ENCODE measurements around the gene PTPRD. TPM values are rescaled to one million over a fixed set of nuclear protein-coding genes. Genes with fewer than 3 reads are reported as not detected.

Gene PTPRD
- total and polyA plus RNA-seq, 2 donors (not counting 1 experiment from before 2014, with no cell fraction given): not detected

DNA sequence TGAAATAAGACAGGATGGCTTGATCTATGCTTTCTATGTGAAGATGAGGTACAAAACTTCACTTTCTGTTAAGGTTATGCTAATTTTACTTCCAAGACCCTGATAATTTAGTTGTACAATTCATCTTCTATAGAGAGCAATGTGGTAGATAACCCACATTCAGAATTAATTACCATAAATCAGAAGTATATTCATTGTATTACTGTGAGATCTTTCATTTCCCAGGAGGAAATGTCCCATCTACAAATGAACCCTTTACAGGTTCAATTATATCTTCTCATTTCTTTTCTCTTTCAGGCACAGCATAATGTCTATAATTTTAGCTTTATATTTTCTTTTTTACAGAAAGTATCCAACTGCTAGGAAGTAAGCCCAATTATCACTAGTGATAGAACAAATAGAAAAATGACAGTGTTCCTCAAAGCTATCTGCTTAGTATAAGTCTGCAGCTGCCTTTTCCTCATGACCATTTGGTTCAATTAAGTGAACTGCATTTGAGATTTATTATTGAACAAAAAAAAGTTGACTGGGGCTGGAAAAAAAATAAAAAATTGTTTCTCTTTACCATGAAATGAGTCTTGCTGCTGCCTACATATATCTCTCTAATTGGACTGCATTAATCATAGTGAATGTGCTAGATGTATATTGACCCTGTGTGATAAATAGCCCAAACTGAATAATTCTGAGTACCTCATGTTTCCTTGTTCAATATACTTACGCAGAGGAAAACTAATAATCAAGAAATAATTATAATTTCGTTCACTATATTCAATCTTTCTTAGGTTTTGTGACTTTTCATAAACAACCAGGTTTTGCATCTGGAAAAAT, 1329.4 kb downstream of the PTPRD start:
- Histone ChIP-seq H3K9ac (ENCODE audit: low read length) (no peak overlapping the region), H3K4me3 (ENCODE audit: control extremely low read depth in 1 of 5, extremely low read depth in 1 of 5, insufficient read depth in 1 of 5, low read depth in 2 of 5, low read length in 4 of 5) (no peak overlapping the region), H2AFZ (ENCODE audit: insufficient read depth, low read depth, low read length, poor library complexity, severe bottlenecking) (no peak overlapping the region), H4K20me1 (ENCODE audit: control insufficient read depth, insufficient read depth, low read length, poor library complexity, severe bottlenecking) (no peaks in the 10 kb centered on the region), H3K27me3 (replicated peaks in 1 of 4; ENCODE audit: control extremely low read depth in 1 of 4, control insufficient read depth in 3 of 4, insufficient read depth in 4 of 4, low read length in 3 of 4) (no peaks in the 10 kb centered on the region), H3K79me2 (ENCODE audit: control insufficient read depth, insufficient read depth, low read length) (no peaks in the 10 kb centered on the region), H3K27ac (ENCODE audit: low read length in 2 of 2) (no peak overlapping the region), H3K4me2 (replicated peaks; ENCODE audit: low read depth, low read length, poor library complexity, severe bottlenecking) (no peak overlapping the region), H3K9me3 (ENCODE audit: control extremely low read depth in 1 of 3, control insufficient read depth in 2 of 3, insufficient read depth in 1 of 3, low read length in 2 of 3) (no peaks in the 10 kb centered on the region), H3K4me1 (ENCODE audit: control insufficient read depth in 2 of 2, insufficient read depth in 2 of 2, low read length in 2 of 2) (no peaks in the 10 kb centered on the region), H3K36me3 (replicated peaks in 1 of 2; ENCODE audit: control extremely low read depth in 1 of 2, control insufficient read depth in 1 of 2, extremely low read depth in 1 of 2, insufficient read depth in 2 of 2, low read length in 1 of 2) (no peaks in the 10 kb centered on the region)
- H3K27me3 Mint-ChIP-seq: no peaks in the 10 kb centered on the region
- ChIA-PET CTCF (interaction anchor here (0.6 kb wide), 1 partner anchor 506 kb away, joined by 3 read pairs; no protein-coding TSS in a partner anchor), POLR2A (no interaction called here)
- H3K4me3 Mint-ChIP-seq: no peak overlapping the region
- DNase-seq: no peak
- no peak for TF ChIP-seq EZH2 (IDR thresholded peaks at IDR 0.05; ENCODE audit: borderline replicate concordance, insufficient read depth, low read depth, low read length, poor library complexity, severe bottlenecking)
- TF ChIP-seq, protein P1, sequence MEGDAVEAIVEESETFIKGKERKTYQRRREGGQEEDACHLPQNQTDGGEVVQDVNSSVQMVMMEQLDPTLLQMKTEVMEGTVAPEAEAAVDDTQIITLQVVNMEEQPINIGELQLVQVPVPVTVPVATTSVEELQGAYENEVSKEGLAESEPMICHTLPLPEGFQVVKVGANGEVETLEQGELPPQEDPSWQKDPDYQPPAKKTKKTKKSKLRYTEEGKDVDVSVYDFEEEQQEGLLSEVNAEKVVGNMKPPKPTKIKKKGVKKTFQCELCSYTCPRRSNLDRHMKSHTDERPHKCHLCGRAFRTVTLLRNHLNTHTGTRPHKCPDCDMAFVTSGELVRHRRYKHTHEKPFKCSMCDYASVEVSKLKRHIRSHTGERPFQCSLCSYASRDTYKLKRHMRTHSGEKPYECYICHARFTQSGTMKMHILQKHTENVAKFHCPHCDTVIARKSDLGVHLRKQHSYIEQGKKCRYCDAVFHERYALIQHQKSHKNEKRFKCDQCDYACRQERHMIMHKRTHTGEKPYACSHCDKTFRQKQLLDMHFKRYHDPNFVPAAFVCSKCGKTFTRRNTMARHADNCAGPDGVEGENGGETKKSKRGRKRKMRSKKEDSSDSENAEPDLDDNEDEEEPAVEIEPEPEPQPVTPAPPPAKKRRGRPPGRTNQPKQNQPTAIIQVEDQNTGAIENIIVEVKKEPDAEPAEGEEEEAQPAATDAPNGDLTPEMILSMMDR (IDR thresholded peaks at IDR 0.05): no peak
- H3K4me1 Mint-ChIP-seq: no peaks in the 10 kb centered on the region
- H3K9me3 Mint-ChIP-seq (ENCODE audit: insufficient read depth): no peaks in the 10 kb centered on the region
- H3K27ac Mint-ChIP-seq: no peak overlapping the region
- no CpG with 5 or more reads among the region's 2 CpGs for WGBS (ENCODE audit: insufficient coverage)
- intact Hi-C loops (cut with micrococcal nuclease): no loop called here
- no peak for ATAC-seq (ENCODE audit: low read depth)

DNA sequence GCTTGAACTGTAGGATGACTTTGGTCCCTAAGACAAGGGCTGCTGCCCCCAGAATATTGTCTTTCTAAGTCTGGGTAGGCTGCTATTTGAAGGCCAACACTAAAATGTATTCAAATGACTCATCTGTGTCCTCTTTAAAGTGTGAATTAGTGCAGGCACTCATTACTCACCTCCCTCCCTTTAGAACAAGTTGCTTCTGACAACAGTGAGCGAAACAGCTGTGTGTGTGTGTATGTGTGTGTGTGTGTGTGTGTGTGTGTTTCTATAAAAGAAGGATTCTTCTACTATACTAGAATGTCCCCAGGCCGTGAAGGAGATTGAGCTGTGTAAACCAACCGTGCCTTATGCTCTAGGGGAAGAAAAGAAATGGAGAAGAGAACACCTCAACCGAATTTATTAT, 1337.2 kb downstream of the PTPRD start:
- no peaks in the 10 kb centered on the region for H3K27me3 Mint-ChIP-seq
- DNase-seq (no peak), ATAC-seq (ENCODE audit: low read depth) (no peak)
- H3K27me3 ChIP-seq (replicated peaks in 1 of 4; ENCODE audit: control extremely low read depth in 1 of 4, control insufficient read depth in 3 of 4, insufficient read depth in 4 of 4, low read length in 3 of 4): no peaks in the 10 kb centered on the region
- intact Hi-C loops (cut with micrococcal nuclease): no loop called here
- no peak overlapping the region for H3K4me3 ChIP-seq (ENCODE audit: control extremely low read depth in 1 of 5, extremely low read depth in 1 of 5, insufficient read depth in 1 of 5, low read depth in 2 of 5, low read length in 4 of 5)
- H4K20me1 ChIP-seq (ENCODE audit: control insufficient read depth, insufficient read depth, low read length, poor library complexity, severe bottlenecking): no peaks in the 10 kb centered on the region
- no peak overlapping the region for H3K4me2 ChIP-seq (replicated peaks; ENCODE audit: low read depth, low read length, poor library complexity, severe bottlenecking)
- H3K9me3 Mint-ChIP-seq (ENCODE audit: insufficient read depth): no peaks in the 10 kb centered on the region
- no peak overlapping the region for H3K27ac ChIP-seq (ENCODE audit: low read length in 2 of 2)
- H3K27ac Mint-ChIP-seq: no peak overlapping the region
- no peaks in the 10 kb centered on the region for H3K79me2 ChIP-seq (ENCODE audit: control insufficient read depth, insufficient read depth, low read length)
- H3K36me3 ChIP-seq (replicated peaks in 1 of 2; ENCODE audit: control extremely low read depth in 1 of 2, control insufficient read depth in 1 of 2, extremely low read depth in 1 of 2, insufficient read depth in 2 of 2, low read length in 1 of 2): no peaks in the 10 kb centered on the region
- H3K9ac ChIP-seq (ENCODE audit: low read length): no peak overlapping the region
- WGBS (ENCODE audit: insufficient coverage): no CpG with 5 or more reads among the region's 4 CpGs
- no peaks in the 10 kb centered on the region for H3K4me1 Mint-ChIP-seq
- no peak overlapping the region for H3K4me3 Mint-ChIP-seq
- H2AFZ ChIP-seq (ENCODE audit: insufficient read depth, low read depth, low read length, poor library complexity, severe bottlenecking): no peak overlapping the region
- TF ChIP-seq EZH2 (IDR thresholded peaks at IDR 0.05; ENCODE audit: borderline replicate concordance, insufficient read depth, low read depth, low read length, poor library complexity, severe bottlenecking): no peak
- TF ChIP-seq, protein P1 (IDR thresholded peaks at IDR 0.05): no peak
- ChIA-PET POLR2A (no interaction called here), CTCF (no interaction called here)
- no peaks in the 10 kb centered on the region for H3K4me1 ChIP-seq (ENCODE audit: control insufficient read depth in 2 of 2, insufficient read depth in 2 of 2, low read length in 2 of 2)
- no peaks in the 10 kb centered on the region for H3K9me3 ChIP-seq (ENCODE audit: control extremely low read depth in 1 of 3, control insufficient read depth in 2 of 3, insufficient read depth in 1 of 3, low read length in 2 of 3)

Data from B cell (primary cell).